Measurements from ENCODE around the gene REC8.

GRCh38 chr14:24150567-24150966 is 21.3 kb upstream of the REC8 start:
- TF ChIP-seq EZH2 (IDR thresholded peaks at IDR 0.05; ENCODE audit: insufficient read depth, low read length), result no peak
- no peak for TF ChIP-seq CTCF (IDR thresholded peaks at IDR 0.05; ENCODE audit: insufficient read depth, low read depth, low read length)
